ENCODE data around the gene GM2A. TPM values are rescaled to one million over a fixed set of nuclear protein-coding genes. Genes with fewer than 3 reads are reported as not detected.

GM2A gene
- total RNA-seq, 1 experiment from 2014 or later, result 27.6 TPM

GRCh38 chr5:151244206-151244605, 8.8 kb upstream of the GM2A start:
- Mint-ChIP-seq H3K27ac (ENCODE audit: unreplicated experiment) (no peak overlapping the region), H3K4me1 (ENCODE audit: low read depth, unreplicated experiment) (peaks cover 9% of the 10 kb centered on the region), H3K27me3 (ENCODE audit: insufficient read depth, unreplicated experiment) (no peaks in the 10 kb centered on the region), H3K4me3 (ENCODE audit: unreplicated experiment) (no peak overlapping the region), H3K36me3 (ENCODE audit: insufficient read depth, unreplicated experiment) (no peaks in the 10 kb centered on the region), H3K9me3 (ENCODE audit: unreplicated experiment) (no peaks in the 10 kb centered on the region)
- peaks cover 9% of the 10 kb centered on the region for H3K4me1 ChIP-seq
- H3K4me3 ChIP-seq (ENCODE audit: low read depth, low read length), result no peak overlapping the region
- intact Hi-C loops (cut with micrococcal nuclease; ENCODE audit: unreplicated experiment), result no loop called here
- ChIA-PET POLR2A (no interaction called here), CTCF (no interaction called here)
- BruUV-seq (replicated peaks), result no TSS peak
- no peaks in the 10 kb centered on the region for H3K36me3 ChIP-seq (ENCODE audit: control insufficient read depth, insufficient read depth, low read length)
- no peaks in the 10 kb centered on the region for H3K9me3 ChIP-seq
- no peaks in the 10 kb centered on the region for H3K27me3 ChIP-seq (replicated peaks; ENCODE audit: control insufficient read depth, insufficient read depth, low read length)
- no peak for DNase-seq
- TF ChIP-seq, protein P1, sequence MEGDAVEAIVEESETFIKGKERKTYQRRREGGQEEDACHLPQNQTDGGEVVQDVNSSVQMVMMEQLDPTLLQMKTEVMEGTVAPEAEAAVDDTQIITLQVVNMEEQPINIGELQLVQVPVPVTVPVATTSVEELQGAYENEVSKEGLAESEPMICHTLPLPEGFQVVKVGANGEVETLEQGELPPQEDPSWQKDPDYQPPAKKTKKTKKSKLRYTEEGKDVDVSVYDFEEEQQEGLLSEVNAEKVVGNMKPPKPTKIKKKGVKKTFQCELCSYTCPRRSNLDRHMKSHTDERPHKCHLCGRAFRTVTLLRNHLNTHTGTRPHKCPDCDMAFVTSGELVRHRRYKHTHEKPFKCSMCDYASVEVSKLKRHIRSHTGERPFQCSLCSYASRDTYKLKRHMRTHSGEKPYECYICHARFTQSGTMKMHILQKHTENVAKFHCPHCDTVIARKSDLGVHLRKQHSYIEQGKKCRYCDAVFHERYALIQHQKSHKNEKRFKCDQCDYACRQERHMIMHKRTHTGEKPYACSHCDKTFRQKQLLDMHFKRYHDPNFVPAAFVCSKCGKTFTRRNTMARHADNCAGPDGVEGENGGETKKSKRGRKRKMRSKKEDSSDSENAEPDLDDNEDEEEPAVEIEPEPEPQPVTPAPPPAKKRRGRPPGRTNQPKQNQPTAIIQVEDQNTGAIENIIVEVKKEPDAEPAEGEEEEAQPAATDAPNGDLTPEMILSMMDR (IDR thresholded peaks at IDR 0.05; ENCODE audit: insufficient read depth in 1 of 2, low read depth in 1 of 2, low read length in 1 of 2, severe bottlenecking in 1 of 2, unreplicated experiment in 1 of 2), result no peak

- TF ChIP-seq, protein P1 (IDR thresholded peaks at IDR 0.05; ENCODE audit: insufficient read depth in 1 of 2, low read depth in 1 of 2, low read length in 1 of 2, severe bottlenecking in 1 of 2, unreplicated experiment in 1 of 2), result no peak
- POLR2A ChIA-PET, result no interaction called here
- Mint-ChIP-seq H3K27ac (ENCODE audit: unreplicated experiment) (no peak overlapping the region), H3K27me3 (ENCODE audit: insufficient read depth, unreplicated experiment) (no peaks in the 10 kb centered on the region), H3K9me3 (ENCODE audit: unreplicated experiment) (no peaks in the 10 kb centered on the region), H3K4me3 (ENCODE audit: unreplicated experiment) (no peak overlapping the region), H3K4me1 (ENCODE audit: low read depth, unreplicated experiment) (peaks cover 6% of the 10 kb centered on the region), H3K36me3 (ENCODE audit: insufficient read depth, unreplicated experiment) (no peaks in the 10 kb centered on the region)
- DNase-seq, result no peak
- Histone ChIP-seq H3K4me3 (ENCODE audit: low read depth, low read length) (no peak overlapping the region), H3K36me3 (ENCODE audit: control insufficient read depth, insufficient read depth, low read length) (no peaks in the 10 kb centered on the region), H3K27me3 (replicated peaks; ENCODE audit: control insufficient read depth, insufficient read depth, low read length) (no peaks in the 10 kb centered on the region), H3K9me3 (no peaks in the 10 kb centered on the region), H3K4me1 (peaks cover 7% of the 10 kb centered on the region)
- intact Hi-C loops (cut with micrococcal nuclease; ENCODE audit: unreplicated experiment), result no loop called here
- CTCF ChIA-PET, result no interaction called here
- no TSS peak for BruUV-seq (replicated peaks)
These were observed 7.2 kb upstream of the GM2A start for GRCh38 chr5:151245680-151246219.

DNA sequence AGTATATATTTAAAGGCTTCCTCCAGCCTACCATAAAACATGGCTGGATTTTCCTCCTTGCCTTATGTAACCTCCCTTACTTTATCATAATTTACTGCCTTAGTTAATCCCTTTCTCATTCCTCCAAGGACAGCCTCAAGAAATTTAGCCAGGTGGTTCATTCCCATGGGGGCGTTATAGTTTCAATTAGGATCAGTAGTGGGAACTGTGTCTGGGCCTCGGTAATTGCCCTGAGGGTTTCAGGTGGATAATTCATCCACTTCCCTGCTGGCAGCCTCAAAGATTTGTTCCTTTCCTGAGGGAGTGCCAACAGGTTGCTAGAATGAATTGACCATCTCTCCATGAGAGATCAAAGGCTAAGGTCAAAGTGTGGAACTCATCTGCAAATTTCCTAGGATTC, 4.3 kb upstream of the GM2A start:
- Histone ChIP-seq H3K4me1 (peaks cover 16% of the 10 kb centered on the region), H3K27me3 (replicated peaks; ENCODE audit: control insufficient read depth, insufficient read depth, low read length) (no peaks in the 10 kb centered on the region), H3K4me3 (ENCODE audit: low read depth, low read length) (no peak overlapping the region), H3K9me3 (no peaks in the 10 kb centered on the region), H3K36me3 (ENCODE audit: control insufficient read depth, insufficient read depth, low read length) (no peaks in the 10 kb centered on the region)
- intact Hi-C loops (cut with micrococcal nuclease; ENCODE audit: unreplicated experiment), result no loop called here
- H3K4me1 Mint-ChIP-seq (ENCODE audit: low read depth, unreplicated experiment), result peaks cover 18% of the 10 kb centered on the region
- TF ChIP-seq, protein P1 (IDR thresholded peaks at IDR 0.05; ENCODE audit: insufficient read depth in 1 of 2, low read depth in 1 of 2, low read length in 1 of 2, severe bottlenecking in 1 of 2, unreplicated experiment in 1 of 2), result no peak
- BruUV-seq (replicated peaks), result no TSS peak
- DNase-seq, result no peak
- H3K36me3 Mint-ChIP-seq (ENCODE audit: insufficient read depth, unreplicated experiment), result peaks cover 11% of the 10 kb centered on the region
- ChIA-PET POLR2A (no interaction called here), CTCF (no interaction called here)
- H3K27ac Mint-ChIP-seq (ENCODE audit: unreplicated experiment), result no peak overlapping the region
- H3K27me3 Mint-ChIP-seq (ENCODE audit: insufficient read depth, unreplicated experiment), result no peaks in the 10 kb centered on the region
- no peaks in the 10 kb centered on the region for H3K9me3 Mint-ChIP-seq (ENCODE audit: unreplicated experiment)
- no peak overlapping the region for H3K4me3 Mint-ChIP-seq (ENCODE audit: unreplicated experiment)
